ENCODE measurements around the gene FCHSD2.

DNA sequence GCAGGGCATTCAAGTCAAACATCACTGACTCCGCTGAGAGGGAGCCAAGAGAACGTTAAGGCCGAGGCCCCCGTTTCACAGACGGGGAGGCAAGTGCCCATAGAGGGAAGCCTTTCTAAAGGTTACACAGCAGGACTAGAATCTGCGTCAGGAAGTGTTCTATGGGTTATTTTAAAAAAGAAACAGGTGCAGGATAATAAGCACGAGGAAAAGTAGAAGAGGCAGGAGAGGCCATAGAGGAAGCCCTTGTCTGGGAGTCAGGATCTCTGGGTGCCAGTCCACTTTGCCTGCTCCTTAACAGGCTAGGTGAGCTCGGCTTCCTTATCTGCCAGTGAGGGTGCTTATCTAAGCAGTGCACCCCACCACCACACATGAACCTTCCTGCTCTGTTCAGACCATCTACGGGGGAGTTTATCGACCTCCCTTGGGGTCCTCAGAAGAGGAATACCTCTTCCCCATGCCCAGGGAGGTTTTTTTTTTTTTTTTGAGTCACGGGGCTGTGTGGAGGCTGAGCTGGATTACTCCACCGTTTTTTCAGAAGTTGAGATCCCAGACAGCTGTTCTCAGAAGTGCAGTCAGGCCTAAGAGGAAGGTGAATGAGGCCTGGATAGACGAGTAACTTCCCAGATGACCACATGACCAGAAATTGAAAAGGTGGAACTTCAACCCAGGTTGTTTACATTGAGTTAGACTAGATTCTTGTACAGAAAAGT lies 1.2 kb upstream of the FCHSD2 start:
- TF ChIP-seq, protein P1, sequence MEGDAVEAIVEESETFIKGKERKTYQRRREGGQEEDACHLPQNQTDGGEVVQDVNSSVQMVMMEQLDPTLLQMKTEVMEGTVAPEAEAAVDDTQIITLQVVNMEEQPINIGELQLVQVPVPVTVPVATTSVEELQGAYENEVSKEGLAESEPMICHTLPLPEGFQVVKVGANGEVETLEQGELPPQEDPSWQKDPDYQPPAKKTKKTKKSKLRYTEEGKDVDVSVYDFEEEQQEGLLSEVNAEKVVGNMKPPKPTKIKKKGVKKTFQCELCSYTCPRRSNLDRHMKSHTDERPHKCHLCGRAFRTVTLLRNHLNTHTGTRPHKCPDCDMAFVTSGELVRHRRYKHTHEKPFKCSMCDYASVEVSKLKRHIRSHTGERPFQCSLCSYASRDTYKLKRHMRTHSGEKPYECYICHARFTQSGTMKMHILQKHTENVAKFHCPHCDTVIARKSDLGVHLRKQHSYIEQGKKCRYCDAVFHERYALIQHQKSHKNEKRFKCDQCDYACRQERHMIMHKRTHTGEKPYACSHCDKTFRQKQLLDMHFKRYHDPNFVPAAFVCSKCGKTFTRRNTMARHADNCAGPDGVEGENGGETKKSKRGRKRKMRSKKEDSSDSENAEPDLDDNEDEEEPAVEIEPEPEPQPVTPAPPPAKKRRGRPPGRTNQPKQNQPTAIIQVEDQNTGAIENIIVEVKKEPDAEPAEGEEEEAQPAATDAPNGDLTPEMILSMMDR (conservative IDR thresholded peaks at IDR 0.05; ENCODE audit: low read depth, low read length): no peak
- TF ChIP-seq EZH2 (IDR thresholded peaks at IDR 0.05; ENCODE audit: low read length, unreplicated experiment) (no peak), EZH2phosphoT487 (IDR thresholded peaks at IDR 0.05; ENCODE audit: borderline replicate concordance, low read length) (no peak)
